Mucosa of descending colon (tissue), 3 donors: ENCODE results near the gene EXPH5. TPM values are rescaled to one million over a fixed set of nuclear protein-coding genes. Genes with fewer than 3 reads are reported as not detected.
"Not testable (repeated sequence)": the region's sequence is repeated elsewhere in the genome, so short reads cannot be mapped to it uniquely, and the experiment has no call there.

Source experiments
- ATAC-seq: fragments of 200-7000 bp; cut with Tn5 transposase; one replicate; pipeline ENCODE4 v1.9.1; 2020; ENCODE audit warnings: mild to moderate bottlenecking, moderate library complexity
- DNase-seq, 3 donors: peaks; one replicate each; pipeline ENCODE4 v3.0.0-alpha.2; 2020
- H3K36me3 ChIP-seq: fragments of 200-600 bp; one replicate; pipeline ENCODE4 v1.8.0; 2021; ENCODE audit warnings: low read depth, mild to moderate bottlenecking
- H3K4me1 ChIP-seq: fragments of 200-600 bp; one replicate; pipeline ENCODE4 v1.8.0; 2021; ENCODE audit warnings: low read depth, mild to moderate bottlenecking
- H3K4me3 ChIP-seq: fragments of 200-600 bp; one replicate; pipeline ENCODE4 v1.8.0; 2021; ENCODE audit warnings: mild to moderate bottlenecking
- H3K9me3 ChIP-seq: fragments of 200-600 bp; one replicate; pipeline ENCODE4 v1.8.0; 2021; ENCODE audit warnings: mild to moderate bottlenecking
- intact Hi-C, 2 donors: fragments of 100-400 bp; cut with DNase I in 1 of 2; cut with micrococcal nuclease in 1 of 2; formaldehyde crosslinking; loops; one replicate each; pipeline versions ENCODE4 v1.11.0 to v1.11.1; 2022; cut with DNase I, micrococcal nuclease
- total RNA-seq, 3 donors: library from RNA; stranded (reverse); fragmentation: NEBNext Ultra II Directional in 2 of 3; extraction: Animal tissue kit (Norgen Biotek cat#: 25700) in 2 of 3; gene quantifications; one replicate each; pipeline versions ENCODE4 v1.2.1 to v1.2.4, GENCODE V29; 2021 to 2023
- TF ChIP-seq, protein P1 (sequence below): fragments of 200-600 bp; IDR thresholded peaks from one replicate; pipeline ENCODE4 v1.8.0; 2022; ENCODE audit warnings: antibody characterized with exemption, mild to moderate bottlenecking
- donor health status: DM: no; HTN: no; CAD: no; lungs with moderate emphysema.
- donor health status: DM: no; HTN: no; CAD: no.
- donor health status: DM: no; HTN: yes; CAD: no.

The EXPH5 gene
- total RNA-seq, 3 donors from 2014 or later = 22.4 to 79.3 (median 26.1) TPM

DNA sequence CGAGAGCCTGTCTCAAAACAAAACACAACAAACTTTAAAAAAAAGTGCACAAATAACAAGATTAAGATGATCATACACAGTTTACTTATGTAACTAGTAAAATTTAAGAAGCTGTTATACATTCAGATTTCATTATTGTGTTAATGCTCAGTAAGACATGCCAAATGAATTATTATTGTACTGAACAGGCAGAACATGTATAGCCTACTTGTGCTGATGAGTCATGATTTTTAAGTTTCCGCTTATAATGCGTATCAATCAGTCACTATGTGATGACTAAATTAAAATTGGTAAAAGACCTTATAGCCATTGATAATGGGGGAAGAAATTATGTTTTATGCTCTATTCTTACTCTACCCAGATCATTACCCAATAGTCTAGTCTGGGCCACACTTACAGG is 20.5 kb upstream of the EXPH5 start:
- DNase-seq (no peak), ATAC-seq (no peak)
- Histone ChIP-seq H3K4me3 (no peak overlapping the region), H3K9me3 (no peaks in the 10 kb centered on the region), H3K36me3 (no peaks in the 10 kb centered on the region), H3K4me1 (no peaks in the 10 kb centered on the region)
- intact Hi-C loops = no loop called here
- TF ChIP-seq, protein P1, sequence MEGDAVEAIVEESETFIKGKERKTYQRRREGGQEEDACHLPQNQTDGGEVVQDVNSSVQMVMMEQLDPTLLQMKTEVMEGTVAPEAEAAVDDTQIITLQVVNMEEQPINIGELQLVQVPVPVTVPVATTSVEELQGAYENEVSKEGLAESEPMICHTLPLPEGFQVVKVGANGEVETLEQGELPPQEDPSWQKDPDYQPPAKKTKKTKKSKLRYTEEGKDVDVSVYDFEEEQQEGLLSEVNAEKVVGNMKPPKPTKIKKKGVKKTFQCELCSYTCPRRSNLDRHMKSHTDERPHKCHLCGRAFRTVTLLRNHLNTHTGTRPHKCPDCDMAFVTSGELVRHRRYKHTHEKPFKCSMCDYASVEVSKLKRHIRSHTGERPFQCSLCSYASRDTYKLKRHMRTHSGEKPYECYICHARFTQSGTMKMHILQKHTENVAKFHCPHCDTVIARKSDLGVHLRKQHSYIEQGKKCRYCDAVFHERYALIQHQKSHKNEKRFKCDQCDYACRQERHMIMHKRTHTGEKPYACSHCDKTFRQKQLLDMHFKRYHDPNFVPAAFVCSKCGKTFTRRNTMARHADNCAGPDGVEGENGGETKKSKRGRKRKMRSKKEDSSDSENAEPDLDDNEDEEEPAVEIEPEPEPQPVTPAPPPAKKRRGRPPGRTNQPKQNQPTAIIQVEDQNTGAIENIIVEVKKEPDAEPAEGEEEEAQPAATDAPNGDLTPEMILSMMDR = no peak

DNA sequence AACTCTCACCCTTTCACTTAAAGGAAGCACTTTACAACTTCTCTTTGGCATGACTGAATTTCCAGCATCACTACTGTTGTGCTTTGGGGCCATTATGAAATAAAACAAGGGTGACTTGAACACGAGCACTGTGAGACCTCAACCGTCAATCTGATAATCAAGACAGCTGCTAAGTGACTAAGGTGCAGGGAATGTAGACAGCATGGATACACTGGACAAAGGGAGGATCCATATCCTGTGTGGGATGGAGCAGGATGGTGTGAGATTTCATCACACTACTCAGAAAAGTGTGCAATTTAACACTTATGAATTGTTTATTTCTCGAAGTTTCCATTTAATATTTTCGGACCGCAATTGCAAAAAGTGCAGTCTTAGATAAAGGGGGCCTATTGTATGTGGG is 16.1 kb upstream of the EXPH5 start:
- DNase-seq (no peak), ATAC-seq (no peak)
- H3K4me1 ChIP-seq = no peaks in the 10 kb centered on the region
- no peaks in the 10 kb centered on the region for H3K36me3 ChIP-seq
- intact Hi-C loops = no loop called here
- no peak overlapping the region for H3K4me3 ChIP-seq
- H3K9me3 ChIP-seq = no peaks in the 10 kb centered on the region
- TF ChIP-seq, protein P1 = no peak

DNA sequence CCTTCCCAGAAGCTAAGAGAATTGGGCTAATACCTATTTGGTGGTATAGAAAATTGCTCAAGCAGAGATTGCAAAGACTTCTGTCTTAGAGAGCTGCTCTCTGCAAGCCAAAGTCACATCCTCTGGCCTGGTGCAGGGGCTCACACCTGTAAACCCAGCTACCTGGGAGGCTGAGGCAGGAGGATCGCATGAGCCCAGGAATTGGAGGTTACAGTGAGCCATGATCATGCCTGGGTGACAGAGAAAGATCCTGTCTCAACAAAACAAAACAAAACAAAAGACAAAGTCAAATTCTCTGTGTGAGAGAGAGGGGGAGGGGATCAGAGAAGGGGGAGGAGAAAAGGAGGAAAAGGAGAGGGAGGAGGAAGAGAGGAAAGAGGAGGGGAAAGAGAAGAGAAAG is 15.0 kb upstream of the EXPH5 start:
- no peaks in the 10 kb centered on the region for H3K9me3 ChIP-seq
- ATAC-seq = no peak
- no peak for DNase-seq
- TF ChIP-seq, protein P1 = no peak
- no peak overlapping the region for H3K4me3 ChIP-seq
- intact Hi-C loops = no loop called here
- H3K4me1 ChIP-seq = no peaks in the 10 kb centered on the region
- H3K36me3 ChIP-seq = no peaks in the 10 kb centered on the region

DNA sequence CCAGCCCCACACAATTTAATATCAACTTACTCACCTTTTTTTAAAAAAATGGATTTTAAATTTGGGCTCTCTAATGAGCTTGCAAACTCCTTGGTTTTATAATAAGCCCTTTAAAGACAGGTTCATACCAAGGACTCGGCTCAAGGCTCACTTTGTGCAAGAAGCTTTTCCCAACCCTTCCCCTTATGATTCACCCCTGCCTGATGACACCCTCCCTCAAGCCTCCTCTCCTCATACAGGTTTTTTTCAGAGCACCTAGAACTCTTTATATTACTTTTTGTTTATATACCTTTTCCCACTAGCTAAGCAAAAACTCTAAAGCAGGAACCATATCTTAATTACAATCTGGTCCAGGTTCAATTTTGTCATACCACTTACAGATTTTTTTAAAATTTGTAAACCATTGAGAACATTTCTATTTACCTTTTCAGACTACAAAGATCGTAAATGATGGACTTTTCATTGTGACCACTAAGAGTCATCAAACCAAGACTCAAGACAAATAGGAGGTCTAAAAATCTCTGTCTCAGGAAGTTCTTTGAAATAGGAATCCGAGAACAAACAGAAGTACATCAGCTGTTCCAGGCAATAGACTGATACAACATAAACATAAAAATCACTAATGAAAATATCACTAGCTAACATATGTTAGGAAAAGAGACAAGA is 13.1 kb upstream of the EXPH5 start:
- intact Hi-C loops = no loop called here
- no peaks in the 10 kb centered on the region for H3K36me3 ChIP-seq
- H3K4me3 ChIP-seq = no peak overlapping the region
- H3K4me1 ChIP-seq = no peaks in the 10 kb centered on the region
- ATAC-seq (no peak), DNase-seq (no peak)
- no peaks in the 10 kb centered on the region for H3K9me3 ChIP-seq
- TF ChIP-seq, protein P1 = no peak

DNA sequence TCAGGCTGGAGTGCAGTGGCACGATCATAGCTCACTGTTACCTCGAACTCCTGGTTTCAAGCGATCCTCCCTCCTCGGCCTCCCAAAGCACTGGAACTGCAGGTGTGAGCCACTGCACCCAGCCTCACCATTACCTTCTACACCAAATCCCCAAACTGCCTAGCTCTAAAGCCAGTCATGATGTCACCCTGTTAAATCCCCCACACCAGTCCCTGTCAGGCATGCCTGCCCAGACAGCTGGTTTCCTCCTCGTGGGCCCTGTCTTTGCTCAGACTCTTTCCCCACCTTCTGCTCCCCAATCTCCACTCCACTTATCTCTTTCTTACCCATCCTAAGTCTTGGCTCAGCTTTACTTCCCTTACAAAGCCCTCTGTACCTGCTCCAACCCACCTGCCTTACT is 12.5 kb upstream of the EXPH5 start:
- no peak for DNase-seq
- TF ChIP-seq, protein P1 = no peak
- intact Hi-C loops = no loop called here
- no peak for ATAC-seq
- Histone ChIP-seq H3K4me1 (no peaks in the 10 kb centered on the region), H3K9me3 (no peaks in the 10 kb centered on the region), H3K4me3 (no peak overlapping the region), H3K36me3 (no peaks in the 10 kb centered on the region)

DNA sequence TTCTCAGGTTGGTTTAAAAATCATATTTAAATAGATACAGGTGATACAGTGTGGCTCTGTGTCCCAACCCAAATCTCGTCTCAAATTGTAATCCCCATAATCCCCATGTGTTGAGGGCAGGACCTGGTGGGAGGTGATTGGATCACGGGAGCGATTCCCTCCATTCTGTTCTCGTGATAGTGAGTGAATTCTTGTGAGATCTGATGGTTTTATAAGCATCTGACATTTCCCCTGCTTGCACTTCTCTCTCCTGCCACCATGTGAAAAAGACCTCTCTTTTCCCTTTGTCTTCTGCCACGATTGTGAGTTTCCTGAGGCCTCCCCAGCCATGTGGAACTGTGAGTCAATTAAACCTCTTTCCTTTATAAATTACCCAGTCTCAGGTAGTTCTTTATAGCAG is 9.2 kb upstream of the EXPH5 start:
- H3K4me3 ChIP-seq, H3K4me1 ChIP-seq, DNase-seq, ATAC-seq, H3K36me3 ChIP-seq, intact Hi-C loops, H3K9me3 ChIP-seq: not testable (repeated sequence)
